Dedifferentiated amniotic fluid mesenchymal stem cell (primary cell): Measurements from ENCODE around the gene CLRN2.
"Not testable (repeated sequence)": the region's sequence is repeated elsewhere in the genome, so short reads cannot be mapped to it uniquely, and the experiment has no call there.

Experiments
- DNase-seq: peaks from one replicate; pipeline ENCODE4 v3.0.0-alpha.2; 2016; ENCODE audit errors: extremely low spot score

CLRN2 gene

GRCh38 chr4:17504081-17504480, 10.9 kb upstream of the CLRN2 start:
- DNase-seq, result no peak

GRCh38 chr4:17510582-17510981, 4.4 kb upstream of the CLRN2 start:
- no peak for DNase-seq

- DNase-seq, result no peak
Measured at GRCh38 chr4:17511051-17511450, 3.9 kb upstream of the CLRN2 start.

GRCh38 chr4:17511509-17511949, 3.4 kb upstream of the CLRN2 start:
- DNase-seq, result peak; percentile 15

- peak; percentile 66 for DNase-seq
Measured at GRCh38 chr4:17511950-17512795, 2.8 kb upstream of the CLRN2 start, which contains the start of gene QDPR. QDPR (minus strand) TSS chr4:17512090; CDS start chr4:17512054, 36 bp downstream.

- no peak for DNase-seq
Measured at GRCh38 chr4:17512973-17513665, 1.8 kb upstream of the CLRN2 start.

- no peak for DNase-seq
Measured at GRCh38 chr4:17515445-17516407, 761 bp downstream of the CLRN2 start.

- no peak for DNase-seq
Measured at GRCh38 chr4:17516980-17517379, 2.0 kb downstream of the CLRN2 start.

- no peak for DNase-seq
Measured at GRCh38 chr4:17517664-17518063, 2.7 kb downstream of the CLRN2 start.

- no peak for DNase-seq
Measured at GRCh38 chr4:17521595-17521994, 6.6 kb downstream of the CLRN2 start.

- no peak for DNase-seq
Measured at GRCh38 chr4:17523662-17524061, 8.7 kb downstream of the CLRN2 start.

GRCh38 chr4:17526695-17527477, 11.9 kb downstream of the CLRN2 start:
- no peak for DNase-seq

- DNase-seq, result no peak
Measured at GRCh38 chr4:17528551-17529165, 13.7 kb downstream of the CLRN2 start.

- no peak for DNase-seq
Measured at GRCh38 chr4:17531538-17532285, 16.7 kb downstream of the CLRN2 start.

GRCh38 chr4:17534705-17535104, 19.7 kb downstream of the CLRN2 start:
- DNase-seq, result no peak

- no peak for DNase-seq
Measured at GRCh38 chr4:17535242-17535641, 20.3 kb downstream of the CLRN2 start.

- no peak for DNase-seq
Measured at GRCh38 chr4:17535906-17536305, 20.9 kb downstream of the CLRN2 start.

GRCh38 chr4:17537060-17537459, 22.1 kb downstream of the CLRN2 start:
- not testable (repeated sequence) for DNase-seq

GRCh38 chr4:17544205-17544604, 29.2 kb downstream of the CLRN2 start:
- DNase-seq, result no peak

GRCh38 chr4:17544831-17545234, 29.9 kb downstream of the CLRN2 start:
- DNase-seq, result no peak
